ENCODE results near the gene GAB4.

DNA sequence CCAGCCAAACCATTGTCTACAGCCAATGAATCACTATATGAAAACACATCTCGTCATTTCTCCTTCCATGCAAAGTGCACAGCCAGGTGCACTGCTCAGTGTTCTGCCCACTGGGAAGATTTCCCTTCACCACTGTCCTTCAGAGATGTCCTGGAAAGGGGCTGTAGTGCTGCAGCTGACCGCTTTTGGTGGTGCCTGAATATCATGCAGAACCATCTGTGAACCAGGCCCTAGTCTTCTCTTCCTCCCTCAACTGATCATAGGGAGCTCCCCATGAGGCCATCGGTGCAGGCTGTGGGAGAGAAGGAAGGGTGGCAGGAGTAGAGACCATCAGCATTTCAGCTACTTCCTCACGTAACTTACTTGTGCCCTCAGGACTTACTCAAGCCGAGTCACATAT lies 70.2 kb downstream of the GAB4 start:
- TF ChIP-seq, protein P1, sequence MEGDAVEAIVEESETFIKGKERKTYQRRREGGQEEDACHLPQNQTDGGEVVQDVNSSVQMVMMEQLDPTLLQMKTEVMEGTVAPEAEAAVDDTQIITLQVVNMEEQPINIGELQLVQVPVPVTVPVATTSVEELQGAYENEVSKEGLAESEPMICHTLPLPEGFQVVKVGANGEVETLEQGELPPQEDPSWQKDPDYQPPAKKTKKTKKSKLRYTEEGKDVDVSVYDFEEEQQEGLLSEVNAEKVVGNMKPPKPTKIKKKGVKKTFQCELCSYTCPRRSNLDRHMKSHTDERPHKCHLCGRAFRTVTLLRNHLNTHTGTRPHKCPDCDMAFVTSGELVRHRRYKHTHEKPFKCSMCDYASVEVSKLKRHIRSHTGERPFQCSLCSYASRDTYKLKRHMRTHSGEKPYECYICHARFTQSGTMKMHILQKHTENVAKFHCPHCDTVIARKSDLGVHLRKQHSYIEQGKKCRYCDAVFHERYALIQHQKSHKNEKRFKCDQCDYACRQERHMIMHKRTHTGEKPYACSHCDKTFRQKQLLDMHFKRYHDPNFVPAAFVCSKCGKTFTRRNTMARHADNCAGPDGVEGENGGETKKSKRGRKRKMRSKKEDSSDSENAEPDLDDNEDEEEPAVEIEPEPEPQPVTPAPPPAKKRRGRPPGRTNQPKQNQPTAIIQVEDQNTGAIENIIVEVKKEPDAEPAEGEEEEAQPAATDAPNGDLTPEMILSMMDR (tag by site-specific recombination; IDR thresholded peaks at IDR 0.05): no peak
- no peak for TF ChIP-seq ZNF510 (tag by site-specific recombination; IDR thresholded peaks at IDR 0.05; ENCODE audit: insufficient replicate concordance)
- no peak for TF ChIP-seq ZNF112 (tag by site-specific recombination; IDR thresholded peaks at IDR 0.05)
- TF ChIP-seq, protein P2, sequence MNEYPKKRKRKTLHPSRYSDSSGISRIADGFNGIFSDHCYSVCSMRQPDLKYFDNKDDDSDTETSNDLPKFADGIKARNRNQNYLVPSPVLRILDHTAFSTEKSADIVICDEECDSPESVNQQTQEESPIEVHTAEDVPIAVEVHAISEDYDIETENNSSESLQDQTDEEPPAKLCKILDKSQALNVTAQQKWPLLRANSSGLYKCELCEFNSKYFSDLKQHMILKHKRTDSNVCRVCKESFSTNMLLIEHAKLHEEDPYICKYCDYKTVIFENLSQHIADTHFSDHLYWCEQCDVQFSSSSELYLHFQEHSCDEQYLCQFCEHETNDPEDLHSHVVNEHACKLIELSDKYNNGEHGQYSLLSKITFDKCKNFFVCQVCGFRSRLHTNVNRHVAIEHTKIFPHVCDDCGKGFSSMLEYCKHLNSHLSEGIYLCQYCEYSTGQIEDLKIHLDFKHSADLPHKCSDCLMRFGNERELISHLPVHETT (tag by site-specific recombination; IDR thresholded peaks at IDR 0.05): no peak
- no peak for TF ChIP-seq ZNF391 (tag by site-specific recombination; IDR thresholded peaks at IDR 0.05; ENCODE audit: borderline replicate concordance, low read depth)
- TF ChIP-seq ZNF335 (tag by site-specific recombination; conservative IDR thresholded peaks at IDR 0.05): no peak
